COLO668 (cell line): ENCODE results near the gene MAX.

ENCODE experiments used
- DNase-seq: peaks from one replicate; lab custom pipeline; 2025; ENCODE audit not compliant: unreplicated experiment; lab: John Stamatoyannopoulos, UW

MAX gene, protein sequence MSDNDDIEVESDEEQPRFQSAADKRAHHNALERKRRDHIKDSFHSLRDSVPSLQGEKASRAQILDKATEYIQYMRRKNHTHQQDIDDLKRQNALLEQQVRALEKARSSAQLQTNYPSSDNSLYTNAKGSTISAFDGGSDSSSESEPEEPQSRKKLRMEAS

GRCh38 chr14:65102441-65103149 is at the start of gene MAX:
MAX (minus strand) TSS chr14:65102517; CDS start chr14:65102339, 178 bp downstream.
- peak; percentile 98 for DNase-seq

GRCh38 chr14:65151609-65151956 is 49.3 kb upstream of the MAX start:
- no peak for DNase-seq

DNA sequence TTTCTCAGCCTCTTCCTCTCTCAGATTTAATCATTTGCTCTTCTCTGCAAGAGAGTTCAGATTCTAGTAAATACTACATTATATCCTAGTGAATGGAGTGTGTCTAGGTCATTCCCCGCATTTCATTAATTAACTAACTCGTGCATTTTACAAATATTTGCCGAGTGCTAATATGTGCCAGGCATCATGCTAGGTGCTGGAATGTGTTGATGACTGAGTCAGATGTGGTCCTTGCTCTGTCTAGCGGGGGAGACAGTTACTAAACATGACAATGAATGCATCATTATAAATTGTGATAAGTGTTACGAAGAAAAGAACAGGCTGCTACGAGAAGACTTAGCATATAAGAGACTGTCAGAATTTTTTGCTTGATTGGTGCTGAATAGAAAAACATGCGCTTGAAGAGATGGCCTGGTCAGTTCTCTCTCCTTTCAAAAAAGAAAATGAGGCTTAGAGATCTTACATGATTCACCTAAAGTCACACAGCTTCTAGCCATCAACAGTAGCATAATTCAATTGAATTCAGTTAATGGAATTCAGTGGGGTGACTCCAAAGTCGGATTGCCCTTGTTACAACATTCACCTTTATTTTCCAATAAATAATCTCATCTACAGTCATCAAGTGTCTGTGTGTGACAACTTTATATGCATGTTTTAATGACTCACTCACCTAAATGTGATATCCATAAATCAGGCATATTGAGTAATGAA is 48.7 kb upstream of the MAX start:
- DNase-seq = no peak

GRCh38 chr14:65149116-65149515 is 46.8 kb upstream of the MAX start:
- DNase-seq = no peak

DNA sequence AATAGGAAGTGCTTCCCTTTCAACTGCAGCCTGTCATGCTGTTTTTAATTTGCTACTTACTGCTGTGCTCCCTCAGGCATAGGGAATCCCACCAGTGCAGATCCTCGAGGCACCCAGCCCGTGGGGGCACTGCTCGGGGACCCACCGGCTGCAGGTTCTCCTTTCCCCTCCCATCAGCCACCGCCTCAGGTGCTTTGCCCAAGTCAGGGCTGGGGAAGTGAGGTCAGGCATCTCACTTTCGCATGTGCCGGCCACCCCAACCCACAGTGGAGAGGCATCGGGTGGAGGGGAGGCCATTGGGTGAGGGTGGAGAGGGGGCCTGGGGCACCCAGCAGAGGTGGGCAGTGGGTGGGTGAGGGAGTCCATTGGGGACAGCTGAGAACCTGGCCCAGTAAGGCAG is 41.9 kb upstream of the MAX start:
- no peak for DNase-seq

DNA sequence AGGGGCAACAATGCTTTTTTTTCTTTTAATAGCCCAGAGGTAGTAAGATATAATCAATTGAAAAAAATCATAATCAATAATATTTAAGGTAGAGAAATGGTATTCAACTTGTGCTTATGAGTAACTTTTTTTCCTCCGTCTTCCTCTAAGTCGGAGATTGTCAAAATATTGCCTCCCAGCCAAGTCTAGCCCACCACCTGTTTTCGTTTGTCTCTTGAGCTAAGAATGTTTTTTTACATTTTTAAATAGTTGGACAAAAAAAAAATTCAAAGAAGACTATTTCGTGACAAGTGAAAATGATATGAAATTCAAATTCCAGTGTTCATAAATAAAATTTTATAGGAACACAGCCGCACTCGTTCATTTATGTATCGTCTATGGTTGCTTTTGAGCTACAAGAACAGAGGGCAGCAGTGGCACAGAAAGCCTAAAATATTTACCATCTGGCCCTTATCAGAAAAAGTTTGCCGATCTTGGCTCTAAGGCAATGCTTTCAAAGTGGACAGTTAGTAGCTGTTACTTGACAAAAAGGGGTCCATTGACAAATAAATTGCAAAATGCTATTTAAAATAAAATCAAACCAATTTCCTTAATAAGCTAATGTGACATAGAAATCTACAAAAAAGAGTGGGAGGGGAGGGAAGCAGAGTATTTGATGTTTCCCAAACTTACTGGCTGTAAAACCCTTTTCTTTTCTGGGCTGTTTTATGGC is 40.8 kb upstream of the MAX start:
- no peak for DNase-seq

DNA sequence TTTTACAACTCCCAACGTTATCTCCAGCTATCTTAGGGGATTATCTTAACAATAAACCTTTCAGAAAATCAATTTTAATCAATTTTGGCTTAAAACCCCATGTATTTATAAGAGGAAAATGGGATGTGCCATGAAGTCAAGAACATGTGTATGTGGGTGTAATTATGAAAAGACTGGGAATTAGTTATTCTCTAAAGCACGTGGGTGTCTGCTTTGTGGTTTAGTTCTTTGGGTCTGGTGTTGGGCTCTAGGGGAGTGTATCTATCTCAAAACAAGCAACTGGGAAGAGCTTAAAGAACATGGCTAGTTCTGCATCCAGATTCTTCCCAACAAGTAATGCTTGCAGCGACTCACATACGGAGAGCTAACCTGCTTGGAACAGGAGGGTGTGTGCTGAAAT is 40.1 kb upstream of the MAX start:
- no peak for DNase-seq

- DNase-seq = no peak
These were observed 39.2 kb upstream of the MAX start for GRCh38 chr14:65141523-65141922.

GRCh38 chr14:65137648-65138307 is 35.5 kb upstream of the MAX start:
- DNase-seq = no peak

GRCh38 chr14:65134651-65135579 is 32.6 kb upstream of the MAX start:
- peak; percentile 30 for DNase-seq

DNA sequence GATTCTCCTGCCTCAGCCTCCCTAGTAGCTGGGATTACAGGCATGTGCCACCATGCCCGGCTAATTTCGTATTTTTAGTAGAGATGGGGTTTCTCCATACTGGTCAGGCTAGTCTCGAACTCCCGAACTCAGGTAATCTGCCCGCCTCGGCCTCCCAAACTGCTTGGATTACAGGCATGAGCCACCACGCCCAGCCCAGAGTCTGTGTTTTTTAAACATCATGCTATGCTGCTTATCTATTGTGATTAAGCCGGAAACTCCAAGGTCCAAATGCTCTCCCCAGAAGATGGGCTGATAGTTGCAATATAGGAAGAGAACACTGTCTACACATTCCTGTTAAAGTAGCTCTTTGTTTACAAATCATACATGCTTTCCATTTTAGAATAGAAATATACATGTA is 30.5 kb upstream of the MAX start:
- no peak for DNase-seq

DNA sequence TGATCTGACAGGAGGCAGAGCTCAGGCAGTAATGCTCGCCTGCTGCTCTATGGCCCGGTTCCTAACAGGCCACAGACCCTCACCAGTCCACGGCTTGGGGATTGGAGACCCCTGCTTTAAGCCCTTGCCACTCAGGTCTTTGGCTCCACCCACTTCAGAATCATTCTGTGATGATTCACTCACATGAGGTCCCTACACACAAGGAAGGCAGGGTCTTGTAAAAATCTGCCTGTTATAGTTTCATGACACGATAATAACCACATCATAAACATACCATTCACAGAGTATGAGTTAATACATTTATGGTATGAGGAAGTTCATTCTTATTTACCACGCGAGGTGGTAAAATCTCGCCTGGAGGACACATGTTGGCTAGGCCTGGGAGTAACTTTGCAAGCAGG is 29.0 kb upstream of the MAX start:
- no peak for DNase-seq

GRCh38 chr14:65128096-65128495 is 25.8 kb upstream of the MAX start:
- DNase-seq = no peak

- DNase-seq = no peak
These were observed 15.7 kb upstream of the MAX start for GRCh38 chr14:65117769-65118745.

DNA sequence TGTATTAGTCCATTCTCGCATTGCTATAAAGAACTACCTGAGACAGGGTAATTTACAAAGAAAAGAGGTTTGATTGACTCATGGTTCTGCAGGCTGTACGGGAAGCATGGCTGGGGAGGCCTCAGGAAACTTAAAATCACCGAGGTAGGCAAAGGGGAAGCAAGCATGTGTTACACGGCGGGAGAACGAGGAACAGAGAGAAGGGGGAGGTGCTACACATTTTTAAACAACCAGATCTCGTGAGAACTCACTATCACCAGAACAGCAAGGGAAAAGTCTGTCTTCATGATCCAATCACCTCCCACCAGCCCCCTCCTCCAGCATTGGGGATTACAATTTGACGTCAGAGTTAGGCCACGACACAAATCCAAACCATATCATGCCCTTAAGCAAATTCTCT is 13.3 kb upstream of the MAX start:
- DNase-seq = no peak

GRCh38 chr14:65110525-65110924 is 8.2 kb upstream of the MAX start:
- DNase-seq = no peak

- DNase-seq = no peak
These were observed 7.0 kb upstream of the MAX start for GRCh38 chr14:65109357-65109756.

- no peak for DNase-seq
These were observed 4.9 kb upstream of the MAX start for GRCh38 chr14:65107200-65107599.

- no peak for DNase-seq
These were observed 4.4 kb upstream of the MAX start for GRCh38 chr14:65106736-65107135.
